ENCODE results near the gene UPF1. TPM values are rescaled to one million over a fixed set of nuclear protein-coding genes. Genes with fewer than 3 reads are reported as not detected.
"Not testable (repeated sequence)": the region's sequence is repeated elsewhere in the genome, so short reads cannot be mapped to it uniquely, and the experiment has no call there.

The UPF1 gene
- total RNA-seq, 6 donors from 2014 or later, result 68.9 to 157 (median 86.3) TPM

DNA sequence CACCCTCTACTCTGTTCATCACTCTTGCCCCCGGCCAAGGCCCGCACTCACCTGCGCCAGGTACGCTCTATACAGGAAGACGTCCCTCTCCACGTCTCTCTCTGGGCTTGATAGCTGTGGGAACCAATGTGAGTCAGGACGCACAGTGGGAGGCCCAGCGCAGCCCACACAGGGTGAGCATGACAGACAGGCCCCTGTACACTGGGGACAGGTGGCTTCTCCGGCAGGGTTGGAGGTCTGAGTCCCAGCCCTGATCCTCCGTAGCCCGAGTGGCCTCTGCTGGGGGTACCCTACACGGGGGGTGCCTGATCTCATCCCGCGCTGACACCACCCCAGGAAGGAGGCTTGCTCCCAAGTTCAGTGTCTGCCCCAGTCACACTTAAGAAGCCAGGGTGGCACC is 81.2 kb downstream of the UPF1 start:
- no peaks in the 10 kb centered on the region for H3K27me3 ChIP-seq
- H3K9me3 ChIP-seq, result no peaks in the 10 kb centered on the region
- H3K4me1 ChIP-seq, result peaks cover 8 to 33% (median 9%) of the 10 kb centered on the region in 4 donors
- H3K4me3 ChIP-seq, result no peak overlapping the region
- ATAC-seq (ENCODE audit: low FRiP score in 2 of 2) (no peak), DNase-seq (peak in 1 of 2 donors; percentile 49)
- peaks cover 8 to 75% (median 39%) of the 10 kb centered on the region in 4 donors for H3K36me3 ChIP-seq
- TF ChIP-seq, protein P1, sequence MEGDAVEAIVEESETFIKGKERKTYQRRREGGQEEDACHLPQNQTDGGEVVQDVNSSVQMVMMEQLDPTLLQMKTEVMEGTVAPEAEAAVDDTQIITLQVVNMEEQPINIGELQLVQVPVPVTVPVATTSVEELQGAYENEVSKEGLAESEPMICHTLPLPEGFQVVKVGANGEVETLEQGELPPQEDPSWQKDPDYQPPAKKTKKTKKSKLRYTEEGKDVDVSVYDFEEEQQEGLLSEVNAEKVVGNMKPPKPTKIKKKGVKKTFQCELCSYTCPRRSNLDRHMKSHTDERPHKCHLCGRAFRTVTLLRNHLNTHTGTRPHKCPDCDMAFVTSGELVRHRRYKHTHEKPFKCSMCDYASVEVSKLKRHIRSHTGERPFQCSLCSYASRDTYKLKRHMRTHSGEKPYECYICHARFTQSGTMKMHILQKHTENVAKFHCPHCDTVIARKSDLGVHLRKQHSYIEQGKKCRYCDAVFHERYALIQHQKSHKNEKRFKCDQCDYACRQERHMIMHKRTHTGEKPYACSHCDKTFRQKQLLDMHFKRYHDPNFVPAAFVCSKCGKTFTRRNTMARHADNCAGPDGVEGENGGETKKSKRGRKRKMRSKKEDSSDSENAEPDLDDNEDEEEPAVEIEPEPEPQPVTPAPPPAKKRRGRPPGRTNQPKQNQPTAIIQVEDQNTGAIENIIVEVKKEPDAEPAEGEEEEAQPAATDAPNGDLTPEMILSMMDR (IDR thresholded peaks at IDR 0.05), result no peak
- TF ChIP-seq EP300 (IDR thresholded peaks at IDR 0.05) (no peak), POLR2AphosphoS5 (IDR thresholded peaks at IDR 0.05) (no peak), POLR2A (IDR thresholded peaks at IDR 0.05) (no peak)
- no peak overlapping the region for H3K27ac ChIP-seq
- WGBS, 2 donors, result 96 to 98% methylated on average over 10 to 12 of the region's 14 CpGs

DNA sequence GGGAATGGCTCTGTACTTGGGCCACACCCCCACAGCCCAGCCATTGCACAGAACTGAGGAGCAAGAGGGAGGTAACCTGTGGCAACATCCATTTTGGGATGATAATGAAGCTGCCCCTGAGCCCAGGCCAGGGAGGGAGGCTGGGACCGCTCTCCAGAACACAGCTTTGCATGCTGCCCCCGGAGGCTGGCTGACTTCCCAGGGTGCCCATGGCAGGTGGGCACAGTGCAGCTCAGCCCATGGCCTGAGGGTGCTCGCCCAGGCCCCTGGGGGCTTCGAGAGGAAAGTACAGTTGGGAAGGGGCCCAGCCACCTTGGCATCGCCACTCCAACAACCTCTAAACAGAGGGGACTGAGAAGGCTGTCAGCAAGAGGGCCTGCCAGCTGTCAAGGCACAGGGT is 81.7 kb downstream of the UPF1 start:
- 100% methylated on average over 1 of the region's 5 CpGs; no CpG with 5 or more reads in 1 of the 2 donors for WGBS, 2 donors
- Histone ChIP-seq H3K4me1 (peaks cover 13 to 38% (median 14%) of the 10 kb centered on the region in 4 donors), H3K27ac (no peak overlapping the region), H3K27me3 (no peaks in the 10 kb centered on the region), H3K36me3 (peaks cover 8 to 70% (median 36%) of the 10 kb centered on the region in 4 donors), H3K4me3 (no peak overlapping the region), H3K9me3 (no peaks in the 10 kb centered on the region)
- ATAC-seq (ENCODE audit: low FRiP score in 2 of 2) (no peak), DNase-seq (no peak)
- TF ChIP-seq POLR2A (IDR thresholded peaks at IDR 0.05) (no peak), POLR2AphosphoS5 (IDR thresholded peaks at IDR 0.05) (no peak), EP300 (IDR thresholded peaks at IDR 0.05) (no peak)
- TF ChIP-seq, protein P1 (IDR thresholded peaks at IDR 0.05), result no peak

DNA sequence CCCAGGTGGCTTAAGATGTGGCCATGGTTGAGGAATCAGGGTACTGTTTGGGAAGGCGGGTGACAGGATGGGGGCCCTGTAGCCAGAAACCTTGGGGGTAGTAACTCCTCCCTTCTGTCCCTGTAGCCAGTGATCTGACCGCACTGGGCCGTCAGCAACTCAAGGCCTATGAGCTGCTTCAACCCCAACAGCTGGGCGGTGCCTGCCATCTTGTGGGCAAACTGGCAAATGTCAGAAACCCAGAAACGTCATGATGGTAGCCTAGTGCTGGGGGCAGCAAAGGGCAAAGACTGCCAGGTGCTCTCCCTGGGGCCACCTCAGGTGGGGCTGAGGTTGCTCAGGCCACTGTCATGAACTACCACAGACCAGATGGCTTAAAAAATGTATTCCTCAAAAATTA is 83.9 kb downstream of the UPF1 start:
- ATAC-seq (ENCODE audit: low FRiP score in 2 of 2) (no peak), DNase-seq (no peak)
- no peak overlapping the region for H3K27ac ChIP-seq
- no peak overlapping the region for H3K4me3 ChIP-seq
- TF ChIP-seq POLR2AphosphoS5 (IDR thresholded peaks at IDR 0.05), result no peak
- TF ChIP-seq, protein P1 (IDR thresholded peaks at IDR 0.05), result peak in 4 of 6 experiments; percentile 14 to 33 (median 24)
- no peaks in the 10 kb centered on the region for H3K27me3 ChIP-seq
- no peaks in the 10 kb centered on the region for H3K9me3 ChIP-seq
- peaks cover 21 to 49% (median 23%) of the 10 kb centered on the region in 4 donors for H3K4me1 ChIP-seq
- 42 to 70% methylated on average over 4 of the region's 5 CpGs for WGBS, 2 donors
- peaks cover 8 to 51% (median 21%) of the 10 kb centered on the region in 4 donors for H3K36me3 ChIP-seq

DNA sequence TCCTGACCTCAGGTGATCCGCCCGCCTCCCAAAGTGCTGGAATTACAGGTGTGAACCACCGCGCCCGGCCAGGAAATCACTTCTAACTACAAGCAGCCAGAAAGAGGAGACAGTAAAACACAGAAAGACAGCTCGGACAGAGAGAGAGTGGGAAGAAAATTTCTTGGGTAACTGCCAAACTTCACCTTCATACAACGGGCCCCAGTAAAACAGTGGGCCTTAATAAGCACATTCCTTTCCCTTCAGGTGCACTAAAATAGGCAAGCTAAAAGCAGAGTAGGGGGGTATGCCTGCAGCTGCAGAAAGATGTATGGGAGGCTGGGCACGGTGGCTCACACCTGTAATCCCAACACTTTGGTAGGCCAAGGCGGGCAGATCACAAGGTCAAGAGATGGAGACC is 85.8 kb downstream of the UPF1 start:
- H3K4me1 ChIP-seq, result peaks cover 26 to 57% (median 28%) of the 10 kb centered on the region in 4 donors
- WGBS, 2 donors, result 86 to 92% methylated on average over 9 of the region's 9 CpGs
- peak overlapping the region in 1 of 4 donors; percentile 97 for H3K4me3 ChIP-seq

More for the DNA sequence above, 85.8 kb downstream of the UPF1 start:
- peaks cover 6 to 49% (median 26%) of the 10 kb centered on the region in 4 donors for H3K36me3 ChIP-seq
- H3K27ac ChIP-seq; H3K27me3 ChIP-seq; ATAC-seq (ENCODE audit: low FRiP score in 2 of 2); H3K9me3 ChIP-seq; DNase-seq: not testable (repeated sequence)

Other genes with a start within 250 kb of the UPF1 start
- gene REX1BD, start 243.2 kb upstream of the UPF1 start, total RNA-seq, result 100 to 1,000 TPM in 1 of 6 donors, 10 to 100 TPM in 5; 83.6 to 114 (median 91.6) TPM
- gene CRLF1, start 225.2 kb upstream of the UPF1 start, total RNA-seq, result 10 to 100 TPM; 15.0 to 54.8 (median 20.0) TPM
- gene TMEM59L, start 219.1 kb upstream of the UPF1 start, total RNA-seq, result 1 to 10 TPM in 2 of 6 donors, under 1 TPM in 2, not detected in 2; 0.30 to 2.8 (median 1.0) TPM
- gene KLHL26, start 194.9 kb upstream of the UPF1 start, total RNA-seq, result 10 to 100 TPM in 4 of 6 donors, 1 to 10 TPM in 2; 8.1 to 16.1 (median 12.1) TPM
- gene CRTC1, start 148.3 kb upstream of the UPF1 start, total RNA-seq, result 10 to 100 TPM in 4 of 6 donors, 1 to 10 TPM in 2; 5.9 to 27.2 (median 15.6) TPM
- gene COMP, start 40.7 kb upstream of the UPF1 start, total RNA-seq, result 1 to 10 TPM in 4 of 6 donors, not detected in 2; 1.8 to 8.5 (median 4.3) TPM
- under 1 TPM in 2 of 6 donors, not detected in 4; 0.20 to 0.30 TPM for gene CERS1, start 64.2 kb downstream of the UPF1 start, total RNA-seq
- 100 to 1,000 TPM; 124 to 250 (median 191) TPM for gene COPE, start 87.4 kb downstream of the UPF1 start, total RNA-seq
- 10 to 100 TPM; 22.5 to 46.7 (median 40.1) TPM for gene DDX49, start 87.8 kb downstream of the UPF1 start, total RNA-seq
- gene HOMER3, start 109.3 kb downstream of the UPF1 start, total RNA-seq, result 10 to 100 TPM; 17.3 to 58.0 (median 27.8) TPM
- 100 to 1,000 TPM in 2 of 6 donors, 10 to 100 TPM in 4; 33.6 to 179 (median 64.9) TPM for gene SUGP2, start 201.6 kb downstream of the UPF1 start, total RNA-seq
- 10 to 100 TPM; 14.1 to 46.5 (median 26.8) TPM for gene ARMC6, start 201.6 kb downstream of the UPF1 start, total RNA-seq
- 10 to 100 TPM in 5 of 6 donors, 1 to 10 TPM in 1; 5.6 to 23.0 (median 13.6) TPM for gene SLC25A42, start 232.0 kb downstream of the UPF1 start, total RNA-seq

Measured in upper lobe of left lung (tissue), 6 donors.